ENCODE measurements around the gene SNX33.

GRCh38 chr15:75673426-75674235 lies 25.9 kb downstream of the SNX33 start:
- TF ChIP-seq CTCF (IDR thresholded peaks at IDR 0.05) (no peak), POLR2A (IDR thresholded peaks at IDR 0.05) (no peak)

All from adrenal gland (tissue), 5 donors.